Measurements from ENCODE around the gene CREB5.

GRCh38 chr7:28706584-28706983 lies 294.3 kb downstream of the CREB5 start:
- TF ChIP-seq, protein P1, sequence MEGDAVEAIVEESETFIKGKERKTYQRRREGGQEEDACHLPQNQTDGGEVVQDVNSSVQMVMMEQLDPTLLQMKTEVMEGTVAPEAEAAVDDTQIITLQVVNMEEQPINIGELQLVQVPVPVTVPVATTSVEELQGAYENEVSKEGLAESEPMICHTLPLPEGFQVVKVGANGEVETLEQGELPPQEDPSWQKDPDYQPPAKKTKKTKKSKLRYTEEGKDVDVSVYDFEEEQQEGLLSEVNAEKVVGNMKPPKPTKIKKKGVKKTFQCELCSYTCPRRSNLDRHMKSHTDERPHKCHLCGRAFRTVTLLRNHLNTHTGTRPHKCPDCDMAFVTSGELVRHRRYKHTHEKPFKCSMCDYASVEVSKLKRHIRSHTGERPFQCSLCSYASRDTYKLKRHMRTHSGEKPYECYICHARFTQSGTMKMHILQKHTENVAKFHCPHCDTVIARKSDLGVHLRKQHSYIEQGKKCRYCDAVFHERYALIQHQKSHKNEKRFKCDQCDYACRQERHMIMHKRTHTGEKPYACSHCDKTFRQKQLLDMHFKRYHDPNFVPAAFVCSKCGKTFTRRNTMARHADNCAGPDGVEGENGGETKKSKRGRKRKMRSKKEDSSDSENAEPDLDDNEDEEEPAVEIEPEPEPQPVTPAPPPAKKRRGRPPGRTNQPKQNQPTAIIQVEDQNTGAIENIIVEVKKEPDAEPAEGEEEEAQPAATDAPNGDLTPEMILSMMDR (CRISPR knock-in tag; IDR thresholded peaks at IDR 0.05): no peak
- TF ChIP-seq NBN (conservative IDR thresholded peaks at IDR 0.05): no peak
- no peak for TF ChIP-seq POLR2A (IDR thresholded peaks at IDR 0.05; ENCODE audit: insufficient read depth in 1 of 2, low read depth in 2 of 2, low read length in 2 of 2)
- no peak for TF ChIP-seq ZBTB26 (CRISPR knock-in tag; IDR thresholded peaks at IDR 0.05; ENCODE audit: borderline replicate concordance)
- TF ChIP-seq CHD2 (IDR thresholded peaks at IDR 0.05; ENCODE audit: low read depth, low read length): no peak
- TF ChIP-seq CHCHD3 (CRISPR knock-in tag; IDR thresholded peaks at IDR 0.05): no peak
- TF ChIP-seq FOSL2 (CRISPR knock-in tag; IDR thresholded peaks at IDR 0.05): no peak
- no peak for TF ChIP-seq ZNF557 (CRISPR knock-in tag; IDR thresholded peaks at IDR 0.05)
- TF ChIP-seq PBX3 (CRISPR knock-in tag; IDR thresholded peaks at IDR 0.05; ENCODE audit: borderline replicate concordance): no peak
- no peak for TF ChIP-seq KDM5B (CRISPR knock-in tag; IDR thresholded peaks at IDR 0.05; ENCODE audit: borderline replicate concordance)
- no peak for TF ChIP-seq ZNF550 (CRISPR knock-in tag; IDR thresholded peaks at IDR 0.05; ENCODE audit: borderline replicate concordance)
- no peak for TF ChIP-seq ZNF329 (CRISPR knock-in tag; IDR thresholded peaks at IDR 0.05; ENCODE audit: low read depth)
- TF ChIP-seq ARHGAP35 (CRISPR knock-in tag; IDR thresholded peaks at IDR 0.05; ENCODE audit: borderline replicate concordance): no peak
- no peak for TF ChIP-seq ZNF274 (CRISPR knock-in tag; IDR thresholded peaks at IDR 0.05)
